T-helper 17 cell (primary cell): ENCODE measurements around the gene FSD2. TPM values are rescaled to one million over a fixed set of nuclear protein-coding genes. Genes with fewer than 3 reads are reported as not detected.
"Not testable (repeated sequence)": the region's sequence is repeated elsewhere in the genome, so short reads cannot be mapped to it uniquely, and the experiment has no call there.

Source experiments
- ATAC-seq: fragments of 150-1000 bp; cut with Tn5 transposase; 2 replicates; pipeline ENCODE4 v1.10.0; 2021; ENCODE audit warnings: mild to moderate bottlenecking, moderate library complexity
- DNase-seq, 3 donors: peaks; one replicate each; pipeline versions ENCODE4 v3.0.0 to v3.0.0-alpha.2; 2020 to 2021
- H3K9me3 ChIP-seq: one replicate; pipeline ENCODE4 v1.7.0; 2013; ENCODE audit warnings: low read length, mild to moderate bottlenecking; ENCODE audit not compliant: control insufficient read depth, poor library complexity, severe bottlenecking
- H3K27ac Mint-ChIP-seq: one replicate; pipeline ENCODE4 v1.8.0; 2022; ENCODE audit warnings: mild to moderate bottlenecking, moderate library complexity, mixed read lengths
- H3K27me3 Mint-ChIP-seq: one replicate; pipeline ENCODE4 v1.8.0; 2022; ENCODE audit warnings: mixed read lengths
- H3K36me3 Mint-ChIP-seq: one replicate; pipeline ENCODE4 v1.8.0; 2022; ENCODE audit warnings: low read depth, mixed read lengths
- H3K4me1 Mint-ChIP-seq: one replicate; pipeline ENCODE4 v1.8.0; 2022; ENCODE audit warnings: mild to moderate bottlenecking, mixed read lengths
- H3K4me3 Mint-ChIP-seq: one replicate; pipeline ENCODE4 v1.8.0; 2022; ENCODE audit warnings: mild to moderate bottlenecking, moderate library complexity, mixed read lengths
- total RNA-seq, 4 donors: library from RNA in 2 of 4; stranded (reverse) in 2 of 4; gene quantifications; one replicate each; pipeline ENCODE4 v1.2.3 and lab custom pipeline; 2022 to 2026

The FSD2 gene
- total RNA-seq, 2 donors from 2014 or later, result not detected

DNA sequence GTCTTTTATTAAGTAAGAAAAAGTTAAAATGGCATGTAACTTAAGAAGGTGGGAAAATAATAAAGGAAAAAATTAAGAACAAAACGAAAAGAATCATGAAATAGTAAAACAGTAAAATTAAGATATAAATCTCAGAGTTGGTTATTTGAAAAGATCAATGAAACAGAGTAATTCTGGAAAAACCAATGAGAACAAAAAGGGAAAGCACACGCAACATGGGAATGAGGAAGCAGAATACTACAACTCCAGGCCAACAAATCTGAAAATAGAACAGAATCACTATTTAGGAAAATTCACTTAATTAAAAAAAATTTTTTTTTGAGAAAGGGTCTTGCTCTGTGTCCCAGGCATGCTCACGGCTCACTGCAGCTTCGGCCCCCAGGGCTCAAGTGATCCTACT is 34.3 kb upstream of the FSD2 start:
- Mint-ChIP-seq H3K27me3 (no peaks in the 10 kb centered on the region), H3K27ac (no peak overlapping the region), H3K4me3 (peak overlapping the region; percentile 45), H3K36me3 (peaks cover 6% of the 10 kb centered on the region), H3K4me1 (peaks cover 7% of the 10 kb centered on the region)
- H3K9me3 ChIP-seq, result no peaks in the 10 kb centered on the region
- DNase-seq (no peak), ATAC-seq (no peak)

DNA sequence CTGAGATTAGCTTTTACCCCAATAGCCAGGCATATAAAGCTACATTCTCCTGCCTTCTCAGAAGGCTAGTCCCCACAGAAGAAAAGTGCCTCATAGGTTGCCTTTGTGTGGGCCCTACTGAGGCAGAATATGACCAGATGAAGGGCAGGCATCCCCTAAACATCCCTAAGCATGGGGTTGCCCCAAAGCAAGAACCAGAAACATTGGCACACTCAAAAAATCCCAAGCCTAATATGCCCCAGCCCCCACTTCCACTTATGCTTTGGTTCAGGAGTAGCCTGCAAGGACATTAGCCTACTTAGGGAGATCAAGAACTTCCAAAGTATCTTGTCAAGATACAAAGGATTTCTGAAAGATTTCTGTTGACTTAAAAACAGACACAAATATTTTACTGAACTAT is 33.3 kb upstream of the FSD2 start:
- H3K27me3 Mint-ChIP-seq, result no peaks in the 10 kb centered on the region
- peaks cover 2% of the 10 kb centered on the region for H3K4me1 Mint-ChIP-seq
- no peak overlapping the region for H3K4me3 Mint-ChIP-seq
- no peak for ATAC-seq
- no peak overlapping the region for H3K27ac Mint-ChIP-seq
- peaks cover 8% of the 10 kb centered on the region for H3K36me3 Mint-ChIP-seq
- DNase-seq, result no peak
- H3K9me3 ChIP-seq, result no peaks in the 10 kb centered on the region

DNA sequence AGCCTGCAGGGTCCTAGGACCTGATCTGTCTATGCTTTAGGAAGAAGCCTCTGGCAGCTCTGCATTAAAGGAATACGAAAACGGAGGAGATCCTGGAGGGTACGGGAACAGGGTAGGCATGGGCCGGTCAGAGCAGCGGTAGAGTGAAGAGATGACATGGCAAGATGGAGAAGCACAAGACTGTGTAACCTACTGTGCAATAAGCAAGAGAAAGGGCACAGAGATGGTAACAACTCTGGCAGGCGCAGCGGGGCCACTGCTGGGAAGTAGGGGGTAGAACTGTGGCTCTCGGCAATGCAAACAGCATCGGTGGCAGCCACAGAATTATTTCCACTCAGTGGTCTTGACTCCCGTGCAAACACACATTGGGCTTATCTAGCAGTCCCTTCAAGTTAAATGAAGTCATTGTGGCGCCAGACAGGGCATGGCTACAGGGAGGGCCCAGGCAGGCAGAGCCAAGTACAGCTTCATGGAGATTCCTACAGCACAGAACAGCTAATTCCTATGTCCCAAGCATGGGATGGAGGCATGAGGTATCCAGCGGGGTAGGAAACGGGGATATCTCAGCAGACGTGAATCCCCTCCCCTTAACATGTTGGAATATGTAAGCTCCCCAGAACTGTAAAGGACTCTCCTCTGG is 32.3 kb upstream of the FSD2 start:
- Mint-ChIP-seq H3K27me3 (no peaks in the 10 kb centered on the region), H3K27ac (peak overlapping the region; percentile 79), H3K36me3 (peaks cover 11% of the 10 kb centered on the region), H3K4me3 (peak overlapping the region; percentile 22), H3K4me1 (peaks cover 2% of the 10 kb centered on the region)
- ATAC-seq, result peak; percentile 32
- no peaks in the 10 kb centered on the region for H3K9me3 ChIP-seq
- no peak for DNase-seq

DNA sequence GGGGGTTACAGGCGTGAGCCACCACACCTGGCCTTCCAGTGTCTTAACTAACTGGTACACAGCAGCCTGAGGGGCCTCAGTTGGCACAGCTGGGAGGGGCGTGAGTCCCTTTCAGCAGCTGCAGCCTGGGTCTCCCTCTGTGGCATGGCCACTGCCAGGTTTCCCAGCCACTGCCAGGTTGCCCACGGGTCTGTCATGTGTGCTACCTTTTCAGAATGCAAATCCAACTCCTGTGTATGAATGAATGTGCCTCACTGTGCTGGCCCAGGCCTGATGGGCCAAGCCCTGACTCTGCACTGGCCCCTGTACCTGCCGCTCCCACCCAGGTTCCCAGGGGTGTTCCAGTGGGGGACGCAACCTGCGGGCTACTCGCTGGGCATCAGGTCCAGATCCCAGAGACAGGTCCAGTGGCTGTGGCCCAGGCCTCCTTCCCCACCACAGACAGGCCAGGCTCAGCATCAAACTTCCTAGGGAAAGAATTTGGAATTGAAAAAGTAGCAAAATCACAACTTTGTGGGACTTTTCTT is 29.6 kb upstream of the FSD2 start:
- DNase-seq (no peak), ATAC-seq (no peak)

DNA sequence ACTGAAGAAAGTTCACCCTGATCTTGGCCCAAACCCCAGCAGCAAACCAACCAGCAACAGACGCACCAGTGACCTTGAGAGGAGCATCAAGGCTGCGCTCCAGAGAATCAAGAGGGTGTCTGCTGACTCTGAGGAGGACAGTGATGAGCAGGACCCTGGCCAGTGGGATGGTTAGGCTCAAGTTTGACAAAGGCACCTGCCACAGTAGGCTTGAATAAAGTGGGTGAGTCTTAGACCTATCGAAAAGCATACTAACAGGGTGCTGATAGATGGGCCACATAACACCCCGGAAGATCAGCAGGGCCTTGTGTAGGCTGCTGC is 27.5 kb upstream of the FSD2 start:
- no peaks in the 10 kb centered on the region for H3K9me3 ChIP-seq
- Mint-ChIP-seq H3K27me3 (no peaks in the 10 kb centered on the region), H3K27ac (peak overlapping the region; percentile 79), H3K36me3 (peaks cover 22% of the 10 kb centered on the region), H3K4me3 (peak overlapping the region; percentile 53), H3K4me1 (peaks cover 9% of the 10 kb centered on the region)
- DNase-seq (no peak), ATAC-seq (no peak)

More for the DNA sequence above, 29.6 kb upstream of the FSD2 start:
- H3K27me3 Mint-ChIP-seq, result no peaks in the 10 kb centered on the region
- peak overlapping the region; percentile 79 for H3K27ac Mint-ChIP-seq
- no peaks in the 10 kb centered on the region for H3K9me3 ChIP-seq
- H3K36me3 Mint-ChIP-seq, result peaks cover 13% of the 10 kb centered on the region
- H3K4me1 Mint-ChIP-seq, result peaks cover 2% of the 10 kb centered on the region
- peak overlapping the region; percentile 66 for H3K4me3 Mint-ChIP-seq

DNA sequence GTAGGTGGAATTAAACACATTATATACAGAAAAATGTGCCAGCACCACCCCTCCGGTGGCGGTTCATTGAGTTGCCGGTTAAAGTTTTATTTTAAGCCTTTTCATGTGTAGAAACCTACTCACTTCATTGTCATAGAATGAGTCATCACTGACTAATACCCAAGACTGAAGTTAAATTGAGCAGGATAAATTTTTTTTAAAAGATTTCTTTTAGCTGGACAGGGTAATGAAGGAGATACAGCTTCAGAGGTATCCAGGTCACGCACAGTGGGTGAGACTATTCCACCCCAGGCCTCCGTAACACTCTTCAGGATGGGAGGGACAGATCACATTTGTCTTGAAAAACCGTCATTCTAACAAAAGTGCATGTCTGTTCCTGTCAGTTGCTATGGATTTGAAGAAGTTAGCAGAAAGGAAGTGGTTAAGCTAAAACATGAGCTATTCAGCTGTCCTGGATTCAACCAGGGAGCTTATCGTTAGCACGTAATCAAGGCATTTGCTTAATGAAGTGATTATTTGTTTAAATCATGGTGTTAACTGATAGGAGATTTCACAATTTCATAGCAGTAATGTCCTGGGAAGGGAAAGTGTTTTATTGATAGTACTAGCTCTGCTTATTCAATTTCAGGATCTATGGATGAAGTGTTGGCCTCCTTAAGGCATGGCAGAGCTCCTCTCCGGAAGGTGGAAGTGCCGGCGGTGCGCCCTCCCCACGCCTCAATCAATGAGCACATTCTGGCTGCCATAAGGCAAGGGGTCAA is 26.9 kb upstream of the FSD2 start:
- peaks cover 23% of the 10 kb centered on the region for H3K36me3 Mint-ChIP-seq
- H3K27me3 Mint-ChIP-seq, result no peaks in the 10 kb centered on the region
- H3K4me3 Mint-ChIP-seq, result peak overlapping the region; percentile 53
- ATAC-seq, result peak; percentile 13
- H3K9me3 ChIP-seq, result no peaks in the 10 kb centered on the region
- DNase-seq, result no peak
- H3K27ac Mint-ChIP-seq, result peak overlapping the region; percentile 79
- peaks cover 11% of the 10 kb centered on the region for H3K4me1 Mint-ChIP-seq

DNA sequence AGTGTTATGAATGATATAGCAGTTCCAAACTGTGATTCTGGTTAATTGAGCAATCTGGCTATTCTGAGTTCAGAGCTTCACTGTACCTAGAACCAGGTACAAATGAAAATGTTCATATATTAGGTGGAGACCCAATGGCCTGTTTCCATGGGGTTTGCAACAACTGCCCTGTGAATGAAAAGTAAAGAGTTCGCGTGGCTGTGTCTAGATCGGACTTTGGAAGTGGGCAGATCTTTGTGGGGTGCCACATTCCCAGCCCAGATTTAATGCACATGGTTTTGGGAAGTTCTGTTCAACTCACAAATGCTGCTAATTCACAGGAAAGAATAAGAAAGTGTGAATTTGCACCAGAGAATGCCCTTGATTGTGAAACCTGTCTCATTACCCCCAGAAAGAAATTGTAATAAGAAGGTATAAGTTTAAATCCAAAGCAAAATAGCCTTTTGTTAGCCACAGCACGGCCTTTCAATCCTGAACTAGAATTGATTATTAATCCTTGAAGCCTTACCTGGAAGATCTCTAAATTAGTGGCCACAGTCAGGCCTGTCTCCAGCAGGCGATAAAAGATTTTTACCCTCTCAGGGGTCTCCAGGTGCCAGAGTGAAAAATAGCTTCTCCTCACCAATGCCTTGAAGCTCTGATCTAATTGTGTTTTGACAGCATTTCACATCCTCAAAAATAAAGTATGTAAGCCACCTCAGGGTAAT is 26.2 kb upstream of the FSD2 start:
- Mint-ChIP-seq H3K27me3 (no peaks in the 10 kb centered on the region), H3K27ac (peak overlapping the region; percentile 79), H3K4me1 (peaks cover 9% of the 10 kb centered on the region), H3K36me3 (peaks cover 23% of the 10 kb centered on the region), H3K4me3 (no peak overlapping the region)
- ATAC-seq (no peak), DNase-seq (no peak)
- no peaks in the 10 kb centered on the region for H3K9me3 ChIP-seq

DNA sequence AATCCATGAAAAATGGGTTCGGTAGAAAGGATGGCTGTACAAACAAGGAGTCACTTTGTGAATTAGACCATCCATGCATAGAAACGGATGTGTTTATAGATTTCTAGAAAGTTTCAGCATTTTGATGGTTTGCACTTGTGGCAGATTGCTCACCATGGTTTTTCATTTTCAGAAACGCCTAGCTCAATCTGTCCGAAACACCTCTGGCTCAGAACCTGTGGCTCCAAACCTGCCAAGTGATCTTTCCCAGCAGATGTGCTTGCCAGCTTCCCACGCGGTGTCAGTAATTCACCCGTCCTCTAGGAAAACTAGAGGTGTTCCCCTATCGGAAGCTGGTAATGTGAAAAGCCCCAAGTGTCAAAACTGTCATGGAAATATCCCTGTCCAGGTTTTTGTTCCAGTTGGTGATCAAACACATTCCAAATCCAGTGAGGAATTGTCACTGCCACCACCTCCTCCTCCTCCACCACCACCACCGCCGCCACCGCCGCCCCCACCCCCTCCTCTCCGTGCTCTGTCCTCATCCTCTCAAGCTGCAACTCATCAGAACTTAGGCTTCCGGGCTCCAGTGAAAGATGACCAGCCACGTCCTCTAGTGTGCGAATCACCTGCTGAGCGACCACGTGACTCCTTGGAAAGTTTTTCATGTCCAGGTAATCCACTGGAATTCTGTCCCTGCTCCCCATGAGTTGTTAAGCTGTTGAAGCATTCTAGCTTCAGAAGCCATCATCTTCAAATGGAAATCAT is 24.7 kb upstream of the FSD2 start:
- peaks cover 17% of the 10 kb centered on the region for H3K36me3 Mint-ChIP-seq
- no peak for ATAC-seq
- no peak overlapping the region for H3K4me3 Mint-ChIP-seq

DNA sequence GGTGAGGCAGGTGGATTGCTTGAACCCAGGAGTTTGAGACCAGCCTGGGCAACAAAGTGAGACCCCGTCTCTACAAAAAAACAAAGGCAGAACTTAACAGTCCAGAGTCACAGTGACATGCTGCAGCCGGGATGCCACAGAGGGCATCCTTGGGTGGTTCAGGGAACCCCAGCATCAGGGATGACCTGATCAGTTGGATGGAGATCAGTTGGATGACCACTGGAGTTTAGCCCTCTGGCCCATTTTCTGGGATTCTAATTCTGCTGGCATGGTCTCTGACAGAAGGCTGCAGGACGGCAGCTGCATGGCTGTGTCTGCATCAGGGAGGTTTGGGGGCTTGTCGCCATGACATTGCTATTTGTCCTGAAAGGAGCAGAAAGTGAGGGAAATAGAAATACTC is 23.4 kb upstream of the FSD2 start:
- peak overlapping the region; percentile 70 for H3K4me3 Mint-ChIP-seq
- ATAC-seq (peak; percentile 6), DNase-seq (no peak)
- peak overlapping the region; percentile 82 for H3K27ac Mint-ChIP-seq
- peaks cover 12% of the 10 kb centered on the region for H3K4me1 Mint-ChIP-seq
- H3K36me3 Mint-ChIP-seq, result peaks cover 17% of the 10 kb centered on the region
- H3K9me3 ChIP-seq, result no peaks in the 10 kb centered on the region
- no peaks in the 10 kb centered on the region for H3K27me3 Mint-ChIP-seq

More for the DNA sequence above, 24.7 kb upstream of the FSD2 start:
- H3K9me3 ChIP-seq, result no peaks in the 10 kb centered on the region
- no peaks in the 10 kb centered on the region for H3K27me3 Mint-ChIP-seq
- peaks cover 12% of the 10 kb centered on the region for H3K4me1 Mint-ChIP-seq
- peak overlapping the region; percentile 79 for H3K27ac Mint-ChIP-seq
- DNase-seq, result no peak

DNA sequence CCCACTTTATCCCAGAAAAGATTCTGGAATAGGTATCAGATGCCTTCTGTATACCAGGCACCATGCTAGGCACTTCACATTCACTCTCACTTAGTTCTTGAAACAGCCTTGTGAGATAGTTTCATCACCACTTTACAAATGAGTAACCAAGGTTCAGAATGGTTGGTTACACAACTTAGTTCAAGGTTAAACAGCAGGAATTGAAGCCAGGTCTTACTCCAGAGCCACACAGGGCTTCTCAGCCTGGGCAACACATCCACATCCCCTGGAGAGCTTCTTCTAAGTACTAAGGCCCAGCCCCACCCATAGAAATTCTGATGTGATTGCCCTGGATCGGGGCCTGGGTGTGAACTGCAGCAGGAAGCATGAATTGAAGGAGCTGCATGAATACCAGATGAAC is 22.2 kb upstream of the FSD2 start:
- Mint-ChIP-seq H3K4me1 (peaks cover 12% of the 10 kb centered on the region), H3K27ac (peak overlapping the region; percentile 82), H3K4me3 (peak overlapping the region; percentile 39), H3K36me3 (peaks cover 12% of the 10 kb centered on the region), H3K27me3 (no peaks in the 10 kb centered on the region)
- no peak for DNase-seq
- no peaks in the 10 kb centered on the region for H3K9me3 ChIP-seq
- ATAC-seq, result peak; percentile 5

DNA sequence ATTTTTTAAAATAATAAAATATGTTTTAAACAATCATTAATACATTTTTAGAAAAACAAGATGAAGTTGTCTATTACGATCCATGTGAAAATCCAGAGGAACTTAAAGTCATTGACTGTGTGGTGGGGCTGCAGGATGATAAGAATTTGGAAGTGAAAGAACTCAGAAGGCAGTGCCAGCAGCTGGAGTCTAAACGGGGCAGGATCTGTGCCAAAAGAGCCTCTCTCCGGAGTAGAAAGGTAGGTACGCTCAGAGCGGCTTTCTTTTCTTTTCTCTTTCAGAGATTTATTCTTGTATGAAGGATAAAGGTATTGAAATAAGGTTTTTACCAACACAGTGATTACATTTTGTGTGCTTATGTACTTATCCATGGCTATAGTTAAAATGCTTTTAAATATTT is 17.2 kb upstream of the FSD2 start:
- Mint-ChIP-seq H3K4me1 (peaks cover 8% of the 10 kb centered on the region), H3K4me3 (no peak overlapping the region)

DNA sequence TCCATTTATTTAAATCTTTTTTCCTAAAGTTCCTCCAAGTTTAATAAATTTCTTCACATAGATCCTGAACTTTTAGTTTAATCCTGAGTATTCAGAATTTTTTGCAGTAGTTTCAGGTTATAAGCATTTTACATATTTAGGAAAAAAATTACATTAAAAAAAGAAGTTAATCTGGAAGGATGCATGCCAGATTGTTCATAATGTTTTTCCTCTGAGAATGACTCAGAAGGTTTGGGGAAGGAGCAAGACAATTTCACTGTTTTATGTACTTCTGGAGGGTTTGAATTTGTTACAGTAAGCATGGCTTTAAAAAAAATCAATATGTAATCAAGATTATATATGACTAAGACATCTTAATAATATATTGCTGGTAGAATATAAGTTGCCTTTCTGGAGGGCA is 16.0 kb upstream of the FSD2 start:
- not testable (repeated sequence) for ATAC-seq, H3K9me3 ChIP-seq, H3K27me3 Mint-ChIP-seq, DNase-seq, H3K36me3 Mint-ChIP-seq, H3K4me3 Mint-ChIP-seq
- peak overlapping the region; percentile 68 for H3K27ac Mint-ChIP-seq
- peaks cover 11% of the 10 kb centered on the region for H3K4me1 Mint-ChIP-seq

More for the DNA sequence above, 17.2 kb upstream of the FSD2 start:
- no peaks in the 10 kb centered on the region for H3K27me3 Mint-ChIP-seq
- H3K27ac Mint-ChIP-seq, result no peak overlapping the region
- no peak for DNase-seq
- no peak for ATAC-seq
- H3K36me3 Mint-ChIP-seq, result no peaks in the 10 kb centered on the region
- no peaks in the 10 kb centered on the region for H3K9me3 ChIP-seq

DNA sequence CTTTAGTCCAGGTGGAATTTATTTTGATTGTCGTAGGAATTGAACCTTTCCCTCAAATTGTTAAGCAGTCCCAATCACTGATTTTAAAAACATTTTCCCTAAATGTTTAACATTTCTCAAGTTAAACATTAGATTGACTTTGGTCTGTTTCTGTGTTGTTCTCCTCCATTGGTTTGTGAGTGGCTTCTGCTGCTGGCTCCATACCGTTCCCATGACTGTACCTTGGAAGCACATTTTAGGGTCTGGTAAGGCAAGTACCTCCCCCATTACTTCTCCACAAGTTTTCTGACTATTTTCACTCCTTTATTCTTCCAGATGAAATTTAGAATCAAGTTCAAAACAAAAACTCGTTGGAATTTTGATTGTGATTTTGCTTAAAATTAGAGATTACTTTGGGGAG is 15.5 kb upstream of the FSD2 start:
- H3K4me1 Mint-ChIP-seq, result peaks cover 15% of the 10 kb centered on the region
- not testable (repeated sequence) for H3K27me3 Mint-ChIP-seq, H3K4me3 Mint-ChIP-seq, DNase-seq, H3K36me3 Mint-ChIP-seq, ATAC-seq, H3K9me3 ChIP-seq
- H3K27ac Mint-ChIP-seq, result peak overlapping the region; percentile 68
